ENCODE results near the gene SORCS3. TPM values are rescaled to one million over a fixed set of nuclear protein-coding genes. Genes with fewer than 3 reads are reported as not detected.

The SORCS3 gene
- total RNA-seq, 1 experiment from 2014 or later: not detected

- H3K4me1 ChIP-seq (ENCODE audit: low read length): no peaks in the 10 kb centered on the region
- no peak for DNase-seq
- no peaks in the 10 kb centered on the region for H3K9me3 ChIP-seq (ENCODE audit: low read length)
- H3K4me3 ChIP-seq (ENCODE audit: low read length): no peak overlapping the region
- H3K36me3 ChIP-seq (ENCODE audit: insufficient read depth, low read length): no peaks in the 10 kb centered on the region
- H3K9me2 ChIP-seq (replicated peaks; ENCODE audit: insufficient read depth, low read length): no peaks in the 10 kb centered on the region
- no peak overlapping the region for H3K27ac ChIP-seq (ENCODE audit: low read length)
- no peak overlapping the region for H3K9ac ChIP-seq (ENCODE audit: low read length)
- no peaks in the 10 kb centered on the region for H3K79me2 ChIP-seq (ENCODE audit: low read length)
- H4K20me1 ChIP-seq (ENCODE audit: insufficient read depth, low read depth, low read length): no peaks in the 10 kb centered on the region
- no peak overlapping the region for H3K4me2 ChIP-seq (ENCODE audit: low read depth, low read length, poor library complexity, severe bottlenecking)
- H3K27me3 ChIP-seq (ENCODE audit: low read length): no peaks in the 10 kb centered on the region
- no peak overlapping the region for H2AFZ ChIP-seq (ENCODE audit: low read length)
These were observed 137.3 kb downstream of the SORCS3 start for GRCh38 chr10:104778371-104778770.

GRCh38 chr10:104779701-104780100 lies 138.6 kb downstream of the SORCS3 start:
- Histone ChIP-seq H3K79me2 (ENCODE audit: low read length) (no peaks in the 10 kb centered on the region), H3K36me3 (ENCODE audit: insufficient read depth, low read length) (no peaks in the 10 kb centered on the region), H3K4me3 (ENCODE audit: low read length) (no peak overlapping the region), H3K4me1 (ENCODE audit: low read length) (no peaks in the 10 kb centered on the region), H3K4me2 (ENCODE audit: low read depth, low read length, poor library complexity, severe bottlenecking) (no peak overlapping the region), H4K20me1 (ENCODE audit: insufficient read depth, low read depth, low read length) (no peaks in the 10 kb centered on the region), H3K27ac (ENCODE audit: low read length) (no peak overlapping the region), H3K27me3 (ENCODE audit: low read length) (no peaks in the 10 kb centered on the region), H3K9me2 (replicated peaks; ENCODE audit: insufficient read depth, low read length) (no peaks in the 10 kb centered on the region), H3K9ac (ENCODE audit: low read length) (no peak overlapping the region), H3K9me3 (ENCODE audit: low read length) (no peaks in the 10 kb centered on the region), H2AFZ (ENCODE audit: low read length) (no peak overlapping the region)
- no peak for DNase-seq

GRCh38 chr10:104780165-104780564 lies 139.1 kb downstream of the SORCS3 start:
- Histone ChIP-seq H3K4me1 (ENCODE audit: low read length) (no peaks in the 10 kb centered on the region), H3K9ac (ENCODE audit: low read length) (no peak overlapping the region), H3K9me3 (ENCODE audit: low read length) (no peaks in the 10 kb centered on the region), H3K4me2 (ENCODE audit: low read depth, low read length, poor library complexity, severe bottlenecking) (no peak overlapping the region), H3K36me3 (ENCODE audit: insufficient read depth, low read length) (no peaks in the 10 kb centered on the region), H4K20me1 (ENCODE audit: insufficient read depth, low read depth, low read length) (no peaks in the 10 kb centered on the region), H3K79me2 (ENCODE audit: low read length) (no peaks in the 10 kb centered on the region), H3K9me2 (replicated peaks; ENCODE audit: insufficient read depth, low read length) (no peaks in the 10 kb centered on the region), H3K27ac (ENCODE audit: low read length) (no peak overlapping the region), H3K27me3 (ENCODE audit: low read length) (no peaks in the 10 kb centered on the region), H2AFZ (ENCODE audit: low read length) (no peak overlapping the region), H3K4me3 (ENCODE audit: low read length) (no peak overlapping the region)
- no peak for DNase-seq

GRCh38 chr10:104780946-104781595 lies 140.0 kb downstream of the SORCS3 start:
- Histone ChIP-seq H3K36me3 (ENCODE audit: insufficient read depth, low read length) (no peaks in the 10 kb centered on the region), H3K4me3 (ENCODE audit: low read length) (no peak overlapping the region), H3K9me3 (ENCODE audit: low read length) (no peaks in the 10 kb centered on the region), H2AFZ (ENCODE audit: low read length) (no peak overlapping the region), H4K20me1 (ENCODE audit: insufficient read depth, low read depth, low read length) (no peaks in the 10 kb centered on the region), H3K9me2 (replicated peaks; ENCODE audit: insufficient read depth, low read length) (no peaks in the 10 kb centered on the region), H3K4me2 (ENCODE audit: low read depth, low read length, poor library complexity, severe bottlenecking) (no peak overlapping the region), H3K27me3 (ENCODE audit: low read length) (no peaks in the 10 kb centered on the region), H3K9ac (ENCODE audit: low read length) (no peak overlapping the region), H3K79me2 (ENCODE audit: low read length) (no peaks in the 10 kb centered on the region), H3K4me1 (ENCODE audit: low read length) (no peaks in the 10 kb centered on the region), H3K27ac (ENCODE audit: low read length) (no peak overlapping the region)
- no peak for DNase-seq

- H3K4me1 ChIP-seq (ENCODE audit: low read length): no peaks in the 10 kb centered on the region
These were observed 143.4 kb downstream of the SORCS3 start for GRCh38 chr10:104784452-104784851.

GRCh38 chr10:104791471-104791870 lies 150.4 kb downstream of the SORCS3 start:
- H3K9me2 ChIP-seq (replicated peaks; ENCODE audit: insufficient read depth, low read length): no peaks in the 10 kb centered on the region
- no peak overlapping the region for H3K4me2 ChIP-seq (ENCODE audit: low read depth, low read length, poor library complexity, severe bottlenecking)
- DNase-seq: no peak
- H3K79me2 ChIP-seq (ENCODE audit: low read length): no peaks in the 10 kb centered on the region
- H3K27ac ChIP-seq (ENCODE audit: low read length): no peak overlapping the region
- no peak overlapping the region for H2AFZ ChIP-seq (ENCODE audit: low read length)
- no peak overlapping the region for H3K9ac ChIP-seq (ENCODE audit: low read length)
- no peaks in the 10 kb centered on the region for H3K27me3 ChIP-seq (ENCODE audit: low read length)
- no peaks in the 10 kb centered on the region for H3K9me3 ChIP-seq (ENCODE audit: low read length)
- H3K4me3 ChIP-seq (ENCODE audit: low read length): no peak overlapping the region
- H4K20me1 ChIP-seq (ENCODE audit: insufficient read depth, low read depth, low read length): no peaks in the 10 kb centered on the region
- no peaks in the 10 kb centered on the region for H3K4me1 ChIP-seq (ENCODE audit: low read length)
- no peaks in the 10 kb centered on the region for H3K36me3 ChIP-seq (ENCODE audit: insufficient read depth, low read length)

More at GRCh38 chr10:104784452-104784851, 143.4 kb downstream of the SORCS3 start:
- Histone ChIP-seq H3K27ac (ENCODE audit: low read length) (no peak overlapping the region), H3K36me3 (ENCODE audit: insufficient read depth, low read length) (no peaks in the 10 kb centered on the region), H3K9me2 (replicated peaks; ENCODE audit: insufficient read depth, low read length) (no peaks in the 10 kb centered on the region), H3K9ac (ENCODE audit: low read length) (no peak overlapping the region), H4K20me1 (ENCODE audit: insufficient read depth, low read depth, low read length) (no peaks in the 10 kb centered on the region), H3K4me2 (ENCODE audit: low read depth, low read length, poor library complexity, severe bottlenecking) (no peak overlapping the region), H3K9me3 (ENCODE audit: low read length) (no peaks in the 10 kb centered on the region), H3K27me3 (ENCODE audit: low read length) (no peaks in the 10 kb centered on the region), H3K4me3 (ENCODE audit: low read length) (no peak overlapping the region), H2AFZ (ENCODE audit: low read length) (no peak overlapping the region), H3K79me2 (ENCODE audit: low read length) (no peaks in the 10 kb centered on the region)
- no peak for DNase-seq

GRCh38 chr10:104795411-104795810 lies 154.3 kb downstream of the SORCS3 start:
- Histone ChIP-seq H3K9me2 (replicated peaks; ENCODE audit: insufficient read depth, low read length) (no peaks in the 10 kb centered on the region), H3K79me2 (ENCODE audit: low read length) (no peaks in the 10 kb centered on the region), H4K20me1 (ENCODE audit: insufficient read depth, low read depth, low read length) (no peaks in the 10 kb centered on the region), H2AFZ (ENCODE audit: low read length) (no peak overlapping the region), H3K9me3 (ENCODE audit: low read length) (no peaks in the 10 kb centered on the region), H3K27me3 (ENCODE audit: low read length) (no peaks in the 10 kb centered on the region), H3K36me3 (ENCODE audit: insufficient read depth, low read length) (no peaks in the 10 kb centered on the region), H3K9ac (ENCODE audit: low read length) (no peak overlapping the region), H3K27ac (ENCODE audit: low read length) (no peak overlapping the region), H3K4me2 (ENCODE audit: low read depth, low read length, poor library complexity, severe bottlenecking) (no peak overlapping the region), H3K4me1 (ENCODE audit: low read length) (no peaks in the 10 kb centered on the region), H3K4me3 (ENCODE audit: low read length) (no peak overlapping the region)
- DNase-seq: no peak

GRCh38 chr10:104796823-104797222 lies 155.7 kb downstream of the SORCS3 start:
- Histone ChIP-seq H3K4me1 (ENCODE audit: low read length) (no peaks in the 10 kb centered on the region), H3K27ac (ENCODE audit: low read length) (no peak overlapping the region), H3K27me3 (ENCODE audit: low read length) (no peaks in the 10 kb centered on the region), H3K79me2 (ENCODE audit: low read length) (no peaks in the 10 kb centered on the region), H3K4me3 (ENCODE audit: low read length) (no peak overlapping the region), H4K20me1 (ENCODE audit: insufficient read depth, low read depth, low read length) (no peaks in the 10 kb centered on the region), H3K9ac (ENCODE audit: low read length) (no peak overlapping the region), H3K4me2 (ENCODE audit: low read depth, low read length, poor library complexity, severe bottlenecking) (no peak overlapping the region), H3K36me3 (ENCODE audit: insufficient read depth, low read length) (no peaks in the 10 kb centered on the region), H2AFZ (ENCODE audit: low read length) (no peak overlapping the region), H3K9me3 (ENCODE audit: low read length) (no peaks in the 10 kb centered on the region), H3K9me2 (replicated peaks; ENCODE audit: insufficient read depth, low read length) (no peaks in the 10 kb centered on the region)
- DNase-seq: no peak
